ENCODE data around the gene TLE3.

GRCh38 chr15:70121624-70122302, 24.0 kb upstream of the TLE3 start:
- TF ChIP-seq CTCF (optimal IDR thresholded peaks at IDR 0.05 in 1 of 3, IDR thresholded peaks at IDR 0.05 in 1 of 3, conservative IDR thresholded peaks at IDR 0.05 in 1 of 3; ENCODE audit: extremely low read depth in 1 of 3, insufficient read depth in 2 of 3, low read length in 3 of 3): peak in 2 of 3 experiments; percentile 26 to 38
- no peak for TF ChIP-seq EZH2 (IDR thresholded peaks at IDR 0.05; ENCODE audit: low read length)
